GM12864 (cell line): Measurements from ENCODE around the gene TSSK6.

Source experiments
- DNase-seq: peaks from one replicate; pipeline ENCODE4 v3.0.0-alpha.2; 2011; ENCODE audit warnings: low read depth
- H3K4me3 ChIP-seq: 2 replicates; pipeline ENCODE4 v1.5.1; 2011; ENCODE audit warnings: mild to moderate bottlenecking, low read depth, low read length, control low read depth
- TF ChIP-seq, protein P1 (sequence below): IDR thresholded peaks from 2 replicates; pipeline ENCODE4 v1.5.1; 2011; ENCODE audit warnings: low read depth, mild to moderate bottlenecking, moderate library complexity, low read length, control low read depth, inconsistent platforms; ENCODE audit errors: missing control alignments

TSSK6 gene

DNA sequence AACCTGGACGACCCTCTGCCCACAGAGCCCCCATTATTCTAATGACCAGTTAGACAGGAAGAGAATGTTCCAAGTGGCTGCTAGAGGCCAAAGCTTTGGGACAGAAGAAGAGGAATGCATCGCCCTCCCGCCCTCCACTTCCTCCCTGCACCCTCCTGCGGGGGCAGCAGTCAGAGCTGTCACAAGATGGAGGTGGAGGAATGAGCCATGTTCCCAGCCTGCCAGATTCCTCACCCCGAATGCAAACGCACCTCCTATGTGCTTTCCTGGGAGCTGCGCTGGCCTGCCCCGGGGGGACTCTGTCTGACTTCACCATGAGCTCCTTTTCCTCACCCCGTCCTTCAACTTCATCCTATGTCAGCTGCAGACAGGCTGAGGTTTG is 15.1 kb upstream of the TSSK6 start:
- H3K4me3 ChIP-seq, result no peak overlapping the region
- TF ChIP-seq, protein P1, sequence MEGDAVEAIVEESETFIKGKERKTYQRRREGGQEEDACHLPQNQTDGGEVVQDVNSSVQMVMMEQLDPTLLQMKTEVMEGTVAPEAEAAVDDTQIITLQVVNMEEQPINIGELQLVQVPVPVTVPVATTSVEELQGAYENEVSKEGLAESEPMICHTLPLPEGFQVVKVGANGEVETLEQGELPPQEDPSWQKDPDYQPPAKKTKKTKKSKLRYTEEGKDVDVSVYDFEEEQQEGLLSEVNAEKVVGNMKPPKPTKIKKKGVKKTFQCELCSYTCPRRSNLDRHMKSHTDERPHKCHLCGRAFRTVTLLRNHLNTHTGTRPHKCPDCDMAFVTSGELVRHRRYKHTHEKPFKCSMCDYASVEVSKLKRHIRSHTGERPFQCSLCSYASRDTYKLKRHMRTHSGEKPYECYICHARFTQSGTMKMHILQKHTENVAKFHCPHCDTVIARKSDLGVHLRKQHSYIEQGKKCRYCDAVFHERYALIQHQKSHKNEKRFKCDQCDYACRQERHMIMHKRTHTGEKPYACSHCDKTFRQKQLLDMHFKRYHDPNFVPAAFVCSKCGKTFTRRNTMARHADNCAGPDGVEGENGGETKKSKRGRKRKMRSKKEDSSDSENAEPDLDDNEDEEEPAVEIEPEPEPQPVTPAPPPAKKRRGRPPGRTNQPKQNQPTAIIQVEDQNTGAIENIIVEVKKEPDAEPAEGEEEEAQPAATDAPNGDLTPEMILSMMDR, result peak; percentile 10
- DNase-seq, result no peak

DNA sequence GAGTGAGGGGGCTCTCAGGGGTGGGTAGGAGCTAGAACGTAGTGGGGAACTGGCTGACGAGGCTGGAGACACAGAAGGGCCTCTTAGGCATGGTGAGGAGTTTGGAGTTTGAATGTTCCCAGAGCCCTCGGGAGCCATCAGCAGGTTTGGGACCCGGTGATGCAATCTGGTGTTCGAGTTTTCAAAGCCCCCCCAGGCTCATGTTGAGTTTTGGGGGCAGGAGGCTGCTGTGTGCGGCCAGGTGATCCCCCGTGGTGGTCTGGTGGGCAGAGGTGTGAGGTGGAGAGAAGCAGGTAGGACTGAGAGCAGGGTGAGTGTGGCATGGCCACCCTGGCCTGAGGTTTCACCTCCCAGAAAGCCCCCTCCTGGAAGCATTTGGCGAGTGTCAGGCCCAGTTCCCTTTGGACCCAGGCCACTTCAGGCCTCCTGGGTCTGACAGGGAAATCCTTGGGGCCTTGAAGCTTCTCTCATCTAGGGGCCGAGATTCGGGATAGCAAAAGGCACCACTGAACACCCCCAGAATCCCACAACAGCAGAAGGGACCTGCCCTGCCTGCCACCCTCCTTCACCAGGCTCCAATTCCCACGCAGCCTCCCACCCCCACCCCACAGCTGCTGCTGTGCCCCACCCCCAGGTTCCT is 14.6 kb upstream of the TSSK6 start:
- DNase-seq, result no peak
- no peak overlapping the region for H3K4me3 ChIP-seq
- TF ChIP-seq, protein P1, result no peak

DNA sequence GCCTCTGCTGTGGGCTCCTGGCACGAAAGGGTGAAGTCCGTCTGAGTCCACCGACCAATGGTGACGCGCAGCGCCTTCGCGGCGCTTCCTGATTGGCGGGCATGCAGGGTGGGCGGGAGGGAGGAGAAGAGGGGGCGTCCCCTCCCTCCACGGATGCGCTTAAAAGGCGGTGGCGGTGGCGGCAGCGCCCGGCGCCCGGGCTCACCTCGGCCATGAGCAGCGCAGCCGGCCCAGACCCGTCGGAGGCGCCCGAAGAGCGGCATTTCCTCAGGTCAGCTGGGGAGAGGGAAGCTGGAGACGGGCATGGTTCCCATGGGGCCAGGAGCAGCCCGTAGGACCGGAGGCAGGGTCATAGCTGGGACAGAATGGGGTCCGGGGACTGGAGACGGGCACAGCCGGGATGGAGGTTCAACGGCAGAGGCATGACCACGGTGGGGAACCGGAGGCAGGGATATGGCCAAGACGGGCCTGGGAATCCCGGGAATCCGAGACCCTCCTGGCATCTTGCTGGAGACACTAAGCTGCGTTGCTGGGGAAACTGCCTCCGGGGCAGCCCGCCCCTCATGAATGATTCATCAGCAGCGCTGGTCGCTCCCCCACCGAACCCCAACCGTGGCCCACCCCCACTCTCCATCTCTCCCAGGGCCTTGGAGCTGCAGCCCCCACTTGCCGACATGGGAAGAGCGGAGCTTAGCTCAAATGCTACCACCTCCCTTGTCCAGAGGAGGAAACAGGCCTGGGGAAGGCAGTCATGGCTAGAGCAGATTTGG is 13.6 kb upstream of the TSSK6 start, which contains the start of gene YJEFN3:
TSS of gene YJEFN3 (plus strand) at position 191 of the 770 bp plus-strand sequence. CDS start at position 213, 22 bp downstream.
- TF ChIP-seq, protein P1, result no peak
- H3K4me3 ChIP-seq, result no peak within 1 kb of the TSS
- no peak for DNase-seq

DNA sequence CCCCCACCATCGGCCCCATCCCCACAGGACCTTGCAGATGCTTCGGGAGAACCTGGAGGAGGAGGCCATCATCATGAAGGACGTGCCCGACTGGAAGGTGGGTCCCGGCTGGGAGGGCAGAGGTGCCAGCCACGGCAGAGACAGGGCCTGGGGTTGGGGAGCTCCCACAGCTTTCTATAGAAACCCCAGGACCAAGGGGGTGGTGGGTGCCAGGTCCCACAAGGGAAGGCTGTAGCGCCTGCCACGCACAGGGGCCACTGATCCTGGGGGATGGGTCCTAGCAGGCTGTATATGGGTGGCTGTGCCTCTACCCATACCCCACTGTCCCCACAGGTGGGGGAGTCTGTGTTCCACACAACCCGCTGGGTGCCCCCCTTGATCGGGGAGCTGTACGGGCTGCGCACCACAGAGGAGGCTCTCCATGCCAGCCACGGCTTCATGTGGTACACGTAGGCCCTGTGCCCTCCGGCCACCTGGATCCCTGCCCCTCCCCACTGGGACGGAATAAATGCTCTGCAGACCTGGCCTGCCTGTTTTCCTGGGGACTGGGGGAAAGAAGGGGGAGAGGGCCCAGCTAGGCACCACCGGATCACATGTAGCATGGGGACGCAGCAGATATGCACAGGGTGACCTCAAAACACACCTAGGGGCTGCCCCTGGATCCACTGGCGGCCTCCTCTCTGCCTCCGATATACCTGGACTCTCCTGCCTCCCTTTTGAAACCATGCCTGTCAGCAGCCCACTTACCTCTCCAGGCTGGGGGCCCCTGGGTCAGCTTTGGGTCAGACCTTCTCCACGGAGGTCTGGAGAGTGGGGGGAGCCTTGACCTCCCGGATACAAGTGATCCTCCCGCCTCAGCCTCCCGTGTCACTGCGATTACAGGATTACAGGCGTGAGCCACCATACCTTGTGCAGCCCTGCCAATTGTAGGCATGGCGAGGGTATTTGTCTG is 12.6 kb upstream of the TSSK6 start:
- TF ChIP-seq, protein P1, result no peak
- DNase-seq, result no peak
- no peak overlapping the region for H3K4me3 ChIP-seq

DNA sequence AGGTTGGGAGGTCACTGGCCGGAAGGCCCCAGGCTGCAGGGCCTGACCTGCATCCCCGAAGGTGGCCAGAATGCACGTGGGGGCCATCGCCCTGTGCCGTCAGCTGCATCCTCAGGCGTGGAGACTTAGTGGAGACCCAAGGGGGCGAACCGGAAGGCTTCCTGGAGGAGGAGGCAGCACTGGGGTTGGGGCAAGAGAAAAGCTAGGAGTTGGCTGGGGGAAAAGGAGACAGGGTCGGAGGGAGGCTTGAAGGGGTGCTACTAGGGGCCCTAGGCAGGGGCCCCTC is 12.0 kb upstream of the TSSK6 start:
- DNase-seq, result no peak
- TF ChIP-seq, protein P1, result no peak
- no peak overlapping the region for H3K4me3 ChIP-seq

DNA sequence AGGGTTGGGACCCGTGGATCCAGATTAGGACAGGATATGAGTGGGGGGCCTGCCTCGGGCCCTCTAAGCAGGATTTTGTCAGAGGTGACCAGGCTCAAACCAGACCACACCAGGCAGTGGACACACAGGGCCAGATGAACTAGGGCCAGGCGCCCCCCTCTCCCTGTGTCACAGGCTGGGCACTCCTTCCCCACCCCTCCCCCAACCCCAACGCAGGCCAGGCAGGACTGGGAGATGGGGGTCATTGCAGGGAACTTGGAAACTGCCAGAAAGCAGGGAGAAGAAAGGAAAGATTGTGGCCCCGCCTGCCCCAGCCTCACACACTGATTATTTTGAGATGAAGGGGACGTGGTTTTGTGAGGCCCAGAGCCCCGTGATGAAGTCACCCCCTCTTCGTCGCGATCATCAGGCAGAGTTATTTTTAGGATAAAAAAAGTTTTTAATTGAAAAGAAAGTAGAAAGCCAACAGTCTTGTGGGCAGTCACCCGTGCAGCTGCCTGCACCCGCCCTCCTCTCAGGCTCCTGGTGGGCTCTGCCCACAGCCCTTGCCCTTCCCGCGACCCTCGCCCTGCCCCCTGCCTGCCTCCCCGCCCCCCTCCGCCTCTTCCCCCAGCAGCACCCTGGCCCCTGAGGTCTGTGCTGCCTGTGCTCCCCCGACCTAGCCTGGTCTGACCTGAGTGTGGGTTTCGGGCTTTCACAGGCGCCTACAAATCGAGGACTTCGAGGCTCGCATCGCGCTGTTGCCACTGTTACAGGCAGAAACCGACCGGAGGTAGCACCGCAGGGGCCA is 11.4 kb upstream of the TSSK6 start:
- TF ChIP-seq, protein P1, result no peak
- H3K4me3 ChIP-seq, result no peak overlapping the region
- no peak for DNase-seq
